ENCODE results near the gene YIPF2. TPM values are rescaled to one million over a fixed set of nuclear protein-coding genes. Genes with fewer than 3 reads are reported as not detected.

YIPF2 gene
- total RNA-seq, 1 experiment from 2014 or later: 29.0 TPM

GRCh38 chr19:10892256-10892655, 36.2 kb downstream of the YIPF2 start:
- intact Hi-C loops (cut with micrococcal nuclease; ENCODE audit: unreplicated experiment) (no loop called here), in situ Hi-C loops (cut with HindIII; ENCODE audit: low pct_unique_long_range_greater_than_20kb, low sequenced_read_pairs) (no loop called here)
- DNase-seq (ENCODE audit: low read depth, low spot score): no peak
- no TSS peak for BruUV-seq (replicated peaks)
- Histone ChIP-seq H3K36me3 (ENCODE audit: control insufficient read depth, insufficient read depth, low read length) (no peaks in the 10 kb centered on the region), H3K4me3 (ENCODE audit: low read depth in 2 of 2, low read length in 2 of 2) (no peak overlapping the region), H3K27ac (ENCODE audit: low read length) (no peak overlapping the region), H3K27me3 (ENCODE audit: control insufficient read depth, insufficient read depth, low read length) (no peaks in the 10 kb centered on the region), H3K4me1 (ENCODE audit: control insufficient read depth, insufficient read depth, low read length) (peaks cover 8% of the 10 kb centered on the region), H3K9me3 (ENCODE audit: control insufficient read depth, insufficient read depth, low read depth, low read length) (no peaks in the 10 kb centered on the region)
- ChIA-PET POLR2A (no interaction called here), CTCF (no interaction called here)
- TF ChIP-seq TCF7L2 (IDR thresholded peaks at IDR 0.05; ENCODE audit: low read depth, low read length) (no peak), SIN3A (IDR thresholded peaks at IDR 0.05; ENCODE audit: borderline replicate concordance, insufficient read depth, low read depth, low read length) (no peak), REST (IDR thresholded peaks at IDR 0.05; ENCODE audit: insufficient read depth in 1 of 2, low read depth in 2 of 2, low read length in 1 of 2) (no peak), POLR2AphosphoS5 (IDR thresholded peaks at IDR 0.05; ENCODE audit: low read depth, low read length) (no peak), CTCF (IDR thresholded peaks at IDR 0.05) (no peak)
- ATAC-seq: no peak

- H3K27me3 ChIP-seq (ENCODE audit: control insufficient read depth, insufficient read depth, low read length): no peaks in the 10 kb centered on the region
- H3K4me3 ChIP-seq (ENCODE audit: low read depth in 2 of 2, low read length in 2 of 2): no peak overlapping the region
- BruUV-seq (replicated peaks): no TSS peak
- no peaks in the 10 kb centered on the region for H3K36me3 ChIP-seq (ENCODE audit: control insufficient read depth, insufficient read depth, low read length)
- ATAC-seq: no peak
- POLR2A ChIA-PET: no interaction called here
- TF ChIP-seq SIN3A (IDR thresholded peaks at IDR 0.05; ENCODE audit: borderline replicate concordance, insufficient read depth, low read depth, low read length) (no peak), REST (IDR thresholded peaks at IDR 0.05; ENCODE audit: insufficient read depth in 1 of 2, low read depth in 2 of 2, low read length in 1 of 2) (no peak), POLR2AphosphoS5 (IDR thresholded peaks at IDR 0.05; ENCODE audit: low read depth, low read length) (no peak), TCF7L2 (IDR thresholded peaks at IDR 0.05; ENCODE audit: low read depth, low read length) (no peak), CTCF (IDR thresholded peaks at IDR 0.05) (no peak)
- CTCF ChIA-PET: no interaction called here
- no peak for DNase-seq (ENCODE audit: low read depth, low spot score)
- intact Hi-C loops (cut with micrococcal nuclease; ENCODE audit: unreplicated experiment): no loop called here
- H3K9me3 ChIP-seq (ENCODE audit: control insufficient read depth, insufficient read depth, low read depth, low read length): no peaks in the 10 kb centered on the region
- in situ Hi-C loops (cut with HindIII; ENCODE audit: low pct_unique_long_range_greater_than_20kb, low sequenced_read_pairs): no loop called here
- peaks cover 1% of the 10 kb centered on the region; the same call in 1 of the 2 replicates for H3K4me1 ChIP-seq (ENCODE audit: control insufficient read depth, insufficient read depth, low read length)
- no peak overlapping the region for H3K27ac ChIP-seq (ENCODE audit: low read length)
These were observed 36.9 kb downstream of the YIPF2 start for GRCh38 chr19:10891405-10892086.

All from Panc1 (cell line).